NCI-H146 (cell line): ENCODE measurements around the gene DMPK.

Experiments
- DNase-seq: peaks from one replicate; lab custom pipeline; 2025; lab: John Stamatoyannopoulos, UW

Gene DMPK, protein sequence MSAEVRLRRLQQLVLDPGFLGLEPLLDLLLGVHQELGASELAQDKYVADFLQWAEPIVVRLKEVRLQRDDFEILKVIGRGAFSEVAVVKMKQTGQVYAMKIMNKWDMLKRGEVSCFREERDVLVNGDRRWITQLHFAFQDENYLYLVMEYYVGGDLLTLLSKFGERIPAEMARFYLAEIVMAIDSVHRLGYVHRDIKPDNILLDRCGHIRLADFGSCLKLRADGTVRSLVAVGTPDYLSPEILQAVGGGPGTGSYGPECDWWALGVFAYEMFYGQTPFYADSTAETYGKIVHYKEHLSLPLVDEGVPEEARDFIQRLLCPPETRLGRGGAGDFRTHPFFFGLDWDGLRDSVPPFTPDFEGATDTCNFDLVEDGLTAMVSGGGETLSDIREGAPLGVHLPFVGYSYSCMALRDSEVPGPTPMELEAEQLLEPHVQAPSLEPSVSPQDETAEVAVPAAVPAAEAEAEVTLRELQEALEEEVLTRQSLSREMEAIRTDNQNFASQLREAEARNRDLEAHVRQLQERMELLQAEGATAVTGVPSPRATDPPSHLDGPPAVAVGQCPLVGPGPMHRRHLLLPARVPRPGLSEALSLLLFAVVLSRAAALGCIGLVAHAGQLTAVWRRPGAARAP

DNA sequence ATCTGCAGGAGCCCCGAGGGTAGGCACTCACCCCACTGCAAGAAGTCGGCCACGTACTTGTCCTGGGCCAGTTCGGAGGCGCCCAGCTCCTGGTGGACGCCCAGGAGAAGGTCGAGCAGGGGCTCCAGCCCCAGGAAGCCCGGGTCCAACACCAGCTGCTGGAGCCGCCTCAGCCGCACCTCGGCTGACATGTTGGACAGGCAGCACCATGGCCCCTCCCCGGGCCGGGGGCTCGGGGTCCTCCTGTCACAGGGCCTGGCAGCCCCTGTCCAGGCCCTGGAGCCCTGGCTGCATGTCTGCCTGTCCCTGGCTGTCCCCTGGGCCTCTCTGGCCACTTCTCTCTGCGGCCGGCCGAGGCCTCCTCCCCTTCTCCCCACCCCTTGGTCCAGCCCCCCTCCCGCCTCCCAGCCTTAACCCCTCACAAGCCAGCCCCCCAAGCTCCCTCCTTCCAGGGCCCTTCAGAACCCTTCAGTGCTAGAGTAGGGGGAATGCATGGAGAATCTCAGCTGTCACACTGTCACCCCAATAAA, at the start of gene DMPK:
Gene DMPK, minus strand, starts transcription at position 329 of the 530 bp plus-strand sequence. Its CDS starts 138 bp downstream, at position 191.
- DNase-seq, result peak; percentile 47

DNA sequence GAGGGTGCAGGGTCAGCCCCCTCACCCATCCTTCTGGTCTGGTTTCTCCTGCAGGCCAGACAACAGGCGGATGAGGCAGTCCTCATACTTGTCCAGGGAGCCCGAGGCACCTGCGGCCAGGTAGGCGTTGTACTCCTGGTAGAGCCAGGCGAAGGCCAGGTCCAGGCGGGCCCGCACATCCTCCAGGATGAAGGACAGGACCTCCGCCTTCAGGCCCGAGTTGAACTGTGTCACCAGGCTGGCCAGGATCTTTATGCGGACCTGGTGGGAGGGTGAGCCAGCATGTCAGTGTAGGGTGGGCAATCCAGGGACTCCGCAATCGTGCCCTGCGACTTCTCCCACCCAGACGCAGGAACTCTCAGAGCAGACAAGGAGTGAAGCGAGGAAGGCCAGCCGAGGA, 46.7 kb upstream of the DMPK start:
- no peak for DNase-seq

DNA sequence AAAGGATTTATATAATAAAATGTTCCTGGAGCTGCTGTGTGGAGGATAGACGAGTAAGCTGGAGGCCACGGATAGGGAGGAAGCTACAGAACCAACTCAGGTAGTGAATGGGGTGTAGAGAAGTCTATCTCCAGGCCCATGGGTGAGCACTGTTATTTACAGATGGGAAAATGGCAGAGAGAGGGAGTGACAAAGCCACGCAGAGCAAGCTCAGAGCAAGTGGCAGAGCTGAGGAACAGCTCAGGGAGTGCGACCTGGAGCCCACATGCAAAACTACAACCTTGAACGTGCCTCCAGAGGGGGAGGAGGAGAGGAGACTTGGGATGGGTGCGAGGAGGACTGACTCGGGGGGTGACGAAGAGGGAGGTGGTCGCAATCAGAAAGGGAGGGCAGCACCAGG, 46.2 kb upstream of the DMPK start:
- DNase-seq, result no peak

DNA sequence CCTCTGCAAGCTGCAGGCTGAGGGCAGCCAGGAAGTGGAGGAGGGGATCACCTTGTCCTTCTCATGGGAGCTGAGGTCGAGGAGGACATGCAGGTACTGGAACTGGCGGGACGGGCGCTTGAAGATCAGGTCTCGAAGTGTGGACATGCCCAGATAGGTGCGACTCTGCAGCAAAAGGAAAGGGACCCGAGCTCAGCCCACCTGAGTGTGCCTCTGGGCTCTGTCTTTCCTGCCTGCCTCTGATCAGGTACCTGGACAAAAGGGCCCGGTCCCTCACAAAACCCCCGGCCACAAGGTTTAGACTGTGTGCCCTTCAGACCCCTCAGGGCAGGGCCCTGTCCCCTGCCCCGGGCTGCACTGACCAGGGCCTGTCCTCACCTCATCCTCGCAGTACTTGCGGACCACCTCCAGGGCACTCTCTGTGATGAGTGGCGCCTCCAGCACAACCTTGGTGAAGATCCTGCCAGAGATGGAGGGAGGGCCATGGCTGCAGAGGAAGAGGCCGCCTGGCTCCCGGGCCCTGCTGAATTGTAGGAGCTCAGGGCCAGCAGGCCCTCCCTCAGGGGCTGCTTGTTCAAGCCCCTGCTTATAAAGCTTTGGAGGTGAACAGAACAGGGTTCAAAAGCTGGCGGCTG, 45.3 kb upstream of the DMPK start:
- DNase-seq, result no peak

DNA sequence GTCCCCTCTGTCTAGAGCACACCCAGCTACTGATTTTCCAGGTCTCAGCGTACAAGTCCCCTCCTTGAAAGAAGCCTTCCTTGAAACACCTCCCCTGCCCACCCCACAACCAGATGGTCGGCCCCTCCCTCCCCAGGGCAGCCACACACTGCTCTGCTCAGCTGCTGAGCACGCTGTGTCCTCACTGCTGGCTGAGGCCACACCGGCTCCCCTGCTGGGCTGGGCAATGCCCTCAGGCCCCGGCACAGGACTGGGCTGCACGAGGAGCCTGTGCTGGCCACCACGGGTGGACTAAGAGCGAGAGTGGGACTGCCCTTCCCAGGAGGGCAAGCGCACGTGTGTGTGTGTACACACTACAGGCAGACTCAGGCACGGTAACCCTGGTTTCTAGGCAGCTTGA, 44.6 kb upstream of the DMPK start:
- DNase-seq, result no peak

DNA sequence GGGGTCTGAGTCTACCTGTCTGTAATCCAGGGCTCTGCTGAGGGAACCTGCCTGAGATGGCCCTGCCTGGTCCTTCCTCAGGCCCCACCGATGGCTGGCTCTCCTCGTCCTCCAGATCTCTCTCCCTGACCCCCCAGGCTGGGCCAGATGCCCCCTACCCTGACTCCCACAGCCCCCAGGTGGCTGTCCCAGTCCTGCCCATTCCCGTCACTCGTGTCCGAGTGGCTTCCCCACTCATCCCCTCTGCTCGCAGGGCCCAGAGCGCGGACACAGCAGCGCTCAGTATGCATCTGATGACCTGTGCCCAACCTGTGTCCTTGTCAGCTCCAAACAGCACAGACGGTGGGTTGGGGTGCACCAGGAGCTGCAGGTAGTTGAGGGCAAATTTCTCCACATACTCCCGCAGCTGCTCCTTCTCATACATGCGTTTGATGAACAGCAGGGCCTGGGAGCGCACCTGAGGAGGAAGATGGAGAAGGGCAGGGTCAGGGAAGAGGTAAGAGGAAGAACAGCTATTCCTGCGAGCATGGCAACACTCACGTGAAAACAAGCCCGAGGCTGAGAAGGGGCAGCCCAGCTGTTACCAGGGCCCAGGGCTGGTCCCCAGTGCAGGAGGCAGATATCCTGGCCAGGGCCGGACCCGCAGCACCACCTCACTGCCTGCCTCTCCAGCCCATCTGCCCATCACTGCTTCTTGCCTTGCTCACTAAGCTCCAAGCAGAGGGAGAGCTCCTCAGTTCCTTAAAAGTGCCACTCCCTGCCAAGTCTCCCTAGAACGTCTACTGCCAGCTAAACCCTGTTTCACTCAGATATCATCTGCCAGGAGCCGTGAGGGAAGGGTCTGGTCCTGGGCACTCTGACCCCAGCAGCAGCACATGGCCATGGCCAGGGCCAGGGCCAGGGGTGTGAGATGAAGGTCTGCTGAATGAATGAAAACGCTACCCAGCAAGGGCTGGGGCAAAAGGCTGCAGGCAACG, 43.9 kb upstream of the DMPK start:
- no peak for DNase-seq

DNA sequence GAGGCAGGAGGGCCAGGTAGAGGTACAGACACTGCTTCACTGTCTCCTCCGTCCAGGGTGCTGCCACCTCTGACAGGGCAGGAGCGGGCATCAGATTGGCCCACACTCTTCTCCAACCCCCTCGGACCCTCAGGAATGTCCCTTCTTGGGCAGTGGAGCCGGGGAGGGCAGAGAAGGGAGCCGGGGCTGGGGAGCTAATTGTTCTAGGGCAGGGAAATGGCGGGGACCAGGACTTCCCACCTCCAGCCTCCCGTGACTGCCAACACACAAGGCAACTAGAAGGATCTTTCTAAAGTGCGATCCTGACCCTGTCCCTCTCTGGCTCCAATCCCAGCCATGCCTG, 42.9 kb upstream of the DMPK start:
- no peak for DNase-seq

DNA sequence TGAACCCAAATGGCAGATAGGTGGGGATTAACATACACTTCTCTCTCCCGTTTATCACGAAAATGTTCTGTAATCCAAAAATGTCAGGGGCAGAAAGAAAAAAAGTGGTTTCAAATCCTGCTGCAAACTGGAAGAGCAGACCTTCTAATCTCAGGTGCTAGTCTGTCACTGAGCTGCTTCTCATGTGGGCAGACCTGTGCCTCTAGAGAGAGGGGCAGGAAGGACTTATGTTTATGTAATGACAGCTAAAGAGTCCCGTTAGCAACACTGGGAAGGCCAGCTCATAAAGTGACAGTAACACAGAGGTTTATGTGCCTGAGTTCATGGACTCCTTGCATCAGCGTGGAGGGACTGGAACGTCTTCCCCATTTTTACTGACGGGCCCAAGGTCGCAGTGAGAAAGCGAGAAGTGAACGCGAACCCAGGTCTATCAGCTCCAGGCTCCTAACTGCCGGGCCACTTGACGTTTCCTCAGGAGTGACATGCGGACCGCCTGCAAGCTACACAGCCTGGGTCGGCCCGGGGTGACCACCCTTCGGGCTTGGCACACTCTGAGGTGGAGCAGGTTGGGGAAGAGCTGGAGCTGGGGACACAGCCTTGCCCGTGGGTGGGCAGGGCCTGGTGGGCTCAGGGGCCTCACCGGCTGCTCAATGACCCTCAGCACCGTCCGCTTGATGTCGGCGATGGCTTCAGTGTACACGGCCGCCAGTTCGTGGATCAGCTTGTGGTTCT, 42.4 kb upstream of the DMPK start:
- DNase-seq, result no peak

DNA sequence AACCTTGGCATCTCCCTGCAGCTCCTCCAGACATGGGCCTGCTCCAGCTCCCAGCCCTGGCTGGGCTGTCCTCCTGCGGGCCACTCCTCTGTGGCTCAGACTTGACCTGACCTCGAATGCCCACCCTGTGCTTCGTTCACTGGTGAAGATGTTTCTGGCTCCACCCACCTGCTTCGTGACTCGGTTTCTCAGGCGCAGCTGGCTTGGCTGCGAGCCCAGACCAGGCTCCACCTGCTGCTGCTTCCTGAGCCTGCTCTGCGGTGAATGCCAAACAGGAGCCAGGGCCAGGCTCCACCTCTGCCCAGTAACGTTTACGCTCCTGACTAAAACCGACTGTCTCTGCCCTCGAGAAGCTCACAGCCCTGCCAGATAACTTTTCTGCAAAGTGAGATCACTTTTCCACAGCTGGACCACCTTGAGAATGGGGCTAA, 41.8 kb upstream of the DMPK start:
- no peak for DNase-seq

DNA sequence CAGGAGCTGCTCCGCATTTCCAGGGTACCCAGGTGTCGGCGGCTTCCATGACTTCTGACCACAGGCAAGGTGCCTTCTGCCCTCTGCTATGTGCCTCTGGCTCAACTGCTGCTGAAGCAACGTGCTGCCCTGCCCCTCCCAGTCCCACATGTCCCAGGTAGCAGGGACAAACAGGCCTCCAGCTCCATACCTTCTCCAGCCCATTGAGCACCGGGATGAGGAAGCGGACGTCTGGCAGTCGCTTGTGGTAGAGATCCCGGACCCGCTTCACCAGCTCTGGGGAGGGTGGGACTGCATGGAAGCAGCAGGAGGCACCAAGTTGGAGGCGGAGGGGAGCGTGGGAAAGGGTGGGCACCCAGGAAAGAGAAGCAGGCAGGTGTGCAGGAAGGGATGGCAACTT, 40.9 kb upstream of the DMPK start:
- no peak for DNase-seq

DNA sequence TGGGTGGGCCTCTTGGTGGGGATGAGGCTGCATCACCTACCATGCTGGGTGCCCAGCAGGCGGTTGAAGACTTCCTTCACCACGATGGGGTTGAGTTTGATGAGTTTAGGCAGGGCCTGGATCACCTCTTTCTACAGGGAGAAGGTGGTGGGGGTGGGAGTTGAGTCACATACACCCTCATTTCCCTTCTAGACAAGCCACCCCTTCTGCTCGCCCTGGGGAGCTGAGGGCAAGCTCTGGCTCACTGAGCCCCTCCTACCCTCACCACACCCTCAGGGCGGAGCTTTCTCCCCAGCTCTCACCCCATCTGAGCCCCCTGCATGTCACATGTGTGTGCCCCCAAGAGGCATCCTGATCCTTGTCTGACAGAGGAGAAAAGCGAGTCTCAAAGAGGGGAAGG, 40.4 kb upstream of the DMPK start:
- DNase-seq, result no peak

DNA sequence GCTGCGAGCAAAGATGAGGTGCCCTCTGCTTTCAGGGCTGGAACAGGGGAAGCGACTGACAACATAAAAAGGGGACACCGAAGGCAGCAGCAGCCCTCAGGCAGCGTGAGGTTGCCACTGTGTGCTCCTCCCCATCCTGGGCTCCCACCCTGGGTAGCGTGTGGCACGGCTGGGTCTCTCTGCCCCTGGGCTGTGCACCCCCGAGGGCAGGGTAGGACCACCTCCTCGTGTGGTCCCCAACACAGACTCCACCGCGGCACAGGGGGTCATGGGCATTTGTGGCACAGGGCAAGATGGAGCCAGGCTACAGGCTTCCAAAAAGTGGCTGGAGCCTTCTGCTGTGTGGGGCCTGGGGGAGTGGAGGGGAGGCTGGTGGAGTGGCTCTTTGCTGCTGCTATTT, 39.3 kb upstream of the DMPK start:
- no peak for DNase-seq

DNA sequence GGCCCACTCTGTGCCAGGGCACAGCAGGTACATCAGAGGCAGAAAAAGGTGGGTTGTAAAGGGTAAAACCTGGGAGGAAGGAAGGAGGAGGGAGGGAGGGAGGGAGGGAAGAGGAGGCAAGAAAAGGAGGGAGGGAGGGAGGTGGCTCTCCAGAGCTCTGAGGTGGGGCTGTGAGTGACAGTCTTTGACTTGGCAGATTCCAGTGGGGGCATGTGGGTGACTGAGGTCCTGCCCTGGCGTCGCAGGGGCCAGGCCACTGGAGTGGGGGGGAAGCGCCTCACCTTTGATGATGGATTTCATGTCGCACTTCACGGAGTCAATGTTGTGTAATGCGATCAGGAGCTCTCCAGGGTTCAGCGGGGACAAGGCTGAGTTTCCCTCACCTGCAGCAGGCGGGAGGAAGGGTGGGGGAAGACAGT, 38.8 kb upstream of the DMPK start:
- no peak for DNase-seq

DNA sequence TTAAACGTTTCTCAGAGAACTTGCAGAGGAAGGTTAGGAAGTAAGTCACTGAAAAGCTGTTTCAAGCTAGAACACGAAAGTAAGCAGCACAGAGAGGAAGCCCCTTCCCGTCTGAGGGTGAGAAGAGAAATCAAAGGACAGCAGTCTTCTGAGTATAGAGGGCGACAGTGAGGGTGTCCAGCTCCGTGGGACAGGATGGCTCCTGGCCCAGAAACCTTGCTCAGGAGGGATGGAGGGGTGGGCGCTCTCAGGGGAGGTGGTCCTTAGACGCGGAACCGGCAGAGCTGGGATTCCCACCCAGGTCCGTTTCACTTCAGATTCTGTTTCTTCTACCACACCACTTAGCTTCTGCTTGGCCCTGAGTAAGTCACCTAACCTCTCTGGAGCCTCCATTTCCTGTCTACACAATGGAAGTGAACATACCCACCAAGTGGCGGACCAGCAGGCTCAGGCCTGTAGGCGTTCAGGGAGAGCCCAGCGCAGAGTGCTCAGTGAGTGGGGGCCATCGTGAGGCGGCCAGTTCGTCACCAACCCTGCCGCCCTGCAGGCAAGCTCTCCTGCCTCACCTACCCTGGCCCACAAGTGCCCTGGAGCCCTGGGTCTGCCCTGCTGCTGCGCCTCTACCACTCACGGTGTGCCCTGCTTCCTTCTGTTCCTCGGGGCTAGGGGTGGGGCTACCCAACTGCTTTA, 38.3 kb upstream of the DMPK start:
- DNase-seq, result no peak

DNA sequence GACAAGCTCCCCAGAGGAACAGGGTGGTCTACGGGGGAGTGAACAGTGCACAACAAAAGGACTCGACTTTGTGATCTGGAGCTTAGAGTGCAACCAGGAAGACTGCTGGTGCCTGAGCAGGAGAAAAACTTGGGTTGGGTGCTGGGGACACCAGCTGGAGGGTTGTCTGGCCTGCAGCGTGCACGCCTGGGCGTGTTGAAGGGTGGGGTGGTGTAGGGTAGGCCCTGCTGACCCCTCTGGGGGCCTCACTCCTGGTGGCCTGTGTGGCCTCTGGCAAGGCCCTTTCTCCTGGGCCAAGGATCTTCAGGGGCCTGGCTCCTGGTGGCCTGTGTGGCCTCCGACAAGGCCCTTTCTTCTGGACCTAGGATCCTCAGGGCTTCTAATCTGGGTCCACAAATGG, 37.5 kb upstream of the DMPK start:
- DNase-seq, result no peak

DNA sequence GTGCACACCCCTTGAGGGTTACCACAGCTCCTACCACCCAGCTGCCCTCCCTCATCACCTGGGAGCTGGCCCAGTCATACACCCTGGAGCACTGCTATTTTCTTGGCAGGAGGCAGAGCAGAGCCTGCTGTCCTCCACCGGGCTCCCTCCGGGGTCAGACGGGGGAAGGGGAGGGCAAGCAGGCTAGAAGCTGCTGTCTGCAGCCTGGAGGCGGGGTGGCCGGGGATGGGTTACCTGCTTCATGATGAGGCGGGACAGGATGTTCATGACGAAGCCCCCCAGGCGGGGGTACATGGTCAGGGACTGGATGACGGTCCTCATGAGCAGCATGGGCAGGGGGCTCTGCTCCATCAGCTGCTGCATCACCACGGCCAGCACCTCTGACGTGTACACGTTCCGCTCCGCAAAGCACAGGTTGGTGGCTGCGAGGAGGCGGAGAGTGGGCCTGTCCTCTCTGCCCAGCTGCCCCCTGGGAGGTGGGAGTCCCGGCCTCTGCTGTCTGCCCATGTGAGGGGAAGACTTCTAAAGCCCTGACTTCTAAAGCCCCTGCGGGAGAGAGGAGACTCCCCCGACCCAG, 35.5 kb upstream of the DMPK start:
- no peak for DNase-seq

DNA sequence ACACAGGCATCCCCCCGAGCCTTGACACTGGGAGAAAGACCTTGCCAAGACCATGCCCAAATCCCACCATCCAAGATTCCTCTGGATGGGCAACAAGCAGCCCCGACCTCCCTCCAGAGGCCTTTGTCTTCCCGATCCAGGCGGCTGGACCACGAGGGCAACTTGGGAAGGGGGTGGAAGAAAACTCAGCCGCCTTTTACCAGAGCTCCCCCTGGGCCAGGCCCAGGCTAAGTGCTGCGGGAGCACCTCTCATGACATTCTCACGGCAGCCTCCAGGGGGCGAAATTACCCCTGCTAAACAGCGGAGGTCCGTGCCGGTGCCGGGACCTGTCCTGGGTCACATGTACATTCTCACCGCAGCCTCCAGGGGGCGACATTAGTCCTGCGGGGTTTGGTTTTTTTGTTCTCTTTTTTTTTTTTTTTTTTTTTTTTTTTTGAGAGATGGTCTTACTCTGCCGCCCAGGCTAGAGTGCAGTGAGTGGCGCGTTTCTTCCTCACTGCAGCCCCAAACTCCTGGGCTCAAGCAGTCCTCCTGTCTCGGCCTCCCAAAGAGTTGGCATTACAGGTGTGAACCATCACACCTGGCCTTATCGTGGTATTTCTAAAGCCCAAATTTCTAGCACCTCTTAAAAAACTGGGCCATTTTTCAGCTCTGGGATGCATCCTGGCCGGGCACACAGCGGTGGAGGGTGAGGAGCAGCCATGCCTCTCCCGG, 34.9 kb upstream of the DMPK start:
- peak; percentile 92 for DNase-seq

DNA sequence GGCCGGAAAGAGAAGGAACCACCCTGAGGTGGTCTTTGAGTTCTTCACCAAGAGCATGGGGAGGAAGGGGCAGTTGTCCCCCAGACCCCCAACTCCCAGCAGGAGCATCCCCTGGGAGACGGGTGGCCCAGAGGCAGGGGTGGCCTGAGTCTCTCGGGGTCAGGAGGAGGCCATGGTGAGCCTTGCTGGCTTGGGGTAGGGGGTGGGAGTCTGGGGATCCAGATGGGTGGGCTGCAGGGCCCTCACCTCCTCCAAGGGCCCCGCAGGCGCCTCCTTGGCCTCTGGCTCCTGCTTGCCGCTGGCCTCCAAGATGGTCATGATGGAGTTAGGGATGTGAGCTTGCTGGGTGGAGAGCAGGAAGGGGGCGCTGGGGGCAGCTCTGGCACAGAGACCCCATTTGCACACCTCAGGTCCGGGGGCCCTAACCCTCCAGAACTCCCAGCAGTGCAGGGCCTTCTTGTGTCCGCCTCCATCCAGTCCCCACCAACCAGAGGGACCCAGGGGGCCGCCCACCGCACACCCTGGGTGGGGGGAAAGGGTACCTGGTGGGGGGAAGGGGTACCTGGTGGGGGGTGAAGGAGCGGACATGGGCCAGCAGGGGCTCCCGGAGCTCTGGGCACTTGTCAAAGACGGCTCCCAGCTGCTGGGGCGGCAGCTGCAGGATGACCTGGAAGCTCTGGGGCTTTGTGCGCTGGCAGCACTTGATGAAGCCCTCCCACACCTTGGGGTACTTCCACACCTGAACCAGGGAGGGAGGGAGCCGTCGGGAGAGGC, 34.1 kb upstream of the DMPK start:
- DNase-seq, result no peak
